Neural crest cell (in vitro differentiated cells): ENCODE data around the gene SEH1L. TPM values are rescaled to one million over a fixed set of nuclear protein-coding genes. Genes with fewer than 3 reads are reported as not detected.

Experiments
- DNase-seq: peaks from one replicate; pipeline ENCODE4 v3.0.0; 2021; ENCODE audit warnings: low read depth, mixed read lengths, low spot score
- H3K27ac Mint-ChIP-seq: one replicate; pipeline ENCODE4 v1.8.0; 2021; ENCODE audit warnings: mild to moderate bottlenecking, mixed read lengths; ENCODE audit not compliant: unreplicated experiment
- H3K27me3 Mint-ChIP-seq: 2 replicates; pipeline ENCODE4 v1.8.0; 2021; ENCODE audit warnings: low read depth, mild to moderate bottlenecking, mixed read lengths
- H3K36me3 Mint-ChIP-seq: 2 replicates; pipeline ENCODE4 v1.8.0; 2021; ENCODE audit warnings: low read depth, mild to moderate bottlenecking, mixed read lengths
- H3K4me1 Mint-ChIP-seq: 2 replicates; pipeline ENCODE4 v1.8.0; 2021; ENCODE audit warnings: mixed read lengths
- H3K4me3 Mint-ChIP-seq: one replicate; pipeline ENCODE4 v1.8.0; 2021; ENCODE audit warnings: mild to moderate bottlenecking, mixed read lengths
- H3K9me3 Mint-ChIP-seq: 2 replicates; pipeline ENCODE4 v1.8.0; 2021; ENCODE audit warnings: mixed read lengths
- CTCF ChIP-seq: fragments of 200-600 bp; sonication (generic); conservative IDR thresholded peaks from 2 replicates; pipeline ENCODE4 v1.5.0; 2021; ENCODE audit warnings: antibody characterized with exemption, mild to moderate bottlenecking
- total RNA-seq: library from RNA; stranded (reverse); gene quantifications from 2 replicates; pipeline ENCODE4 v1.2.1, GENCODE V29; 2021

SEH1L gene
- total RNA-seq, 1 donor from 2014 or later, result 64.2 TPM

GRCh38 chr18:13032173-13032572 lies 84.4 kb downstream of the SEH1L start:
- DNase-seq, result no peak
- peaks cover 23% of the 10 kb centered on the region for H3K36me3 Mint-ChIP-seq
- H3K27me3 Mint-ChIP-seq, result no peaks in the 10 kb centered on the region
- H3K9me3 Mint-ChIP-seq, result no peaks in the 10 kb centered on the region
- no peak overlapping the region for H3K27ac Mint-ChIP-seq
- no peak overlapping the region for H3K4me3 Mint-ChIP-seq
- TF ChIP-seq CTCF, result no peak
- H3K4me1 Mint-ChIP-seq, result peaks cover 4% of the 10 kb centered on the region

GRCh38 chr18:13035249-13035914 lies 87.6 kb downstream of the SEH1L start:
- Mint-ChIP-seq H3K9me3 (no peaks in the 10 kb centered on the region), H3K27ac (no peak overlapping the region), H3K4me3 (no peak overlapping the region), H3K4me1 (no peaks in the 10 kb centered on the region), H3K36me3 (peaks cover 32% of the 10 kb centered on the region), H3K27me3 (no peaks in the 10 kb centered on the region)
- DNase-seq, result no peak
- no peak for TF ChIP-seq CTCF

- no peak for TF ChIP-seq CTCF
- no peak for DNase-seq
- H3K4me3 Mint-ChIP-seq, result no peak overlapping the region
- H3K4me1 Mint-ChIP-seq, result no peaks in the 10 kb centered on the region
- H3K9me3 Mint-ChIP-seq, result no peaks in the 10 kb centered on the region
- no peaks in the 10 kb centered on the region for H3K27me3 Mint-ChIP-seq
- H3K27ac Mint-ChIP-seq, result no peak overlapping the region
- peaks cover 27% of the 10 kb centered on the region for H3K36me3 Mint-ChIP-seq
Measured at GRCh38 chr18:13036622-13037320, 89.0 kb downstream of the SEH1L start.

Other genes with a start within 250 kb of the SEH1L start
- gene CEP76, start 245.3 kb upstream of the SEH1L start, total RNA-seq, result 11.2 and 15.4 TPM in 2 replicates
- gene PSMG2, start 245.0 kb upstream of the SEH1L start, total RNA-seq, result 61.4 and 69.0 TPM in 2 replicates
- gene PTPN2, start 63.8 kb upstream of the SEH1L start, total RNA-seq, result 31.7 and 34.4 TPM in 2 replicates
- gene CEP192, start 43.4 kb downstream of the SEH1L start, total RNA-seq, result 39.6 and 39.9 TPM in 2 replicates